Stimulated activated CD8-positive, alpha-beta memory T cell treated with anti-CD3 and anti-CD28 coated beads, Interleukin-4, amount 100 ng/mL, for 24 hours (primary cell): ENCODE data around the gene SLC16A14.

Experiments
- DNase-seq: peaks from one replicate; pipeline ENCODE4 v3.0.0-alpha.2; 2020; ENCODE audit warnings: low read depth

Gene SLC16A14

DNA sequence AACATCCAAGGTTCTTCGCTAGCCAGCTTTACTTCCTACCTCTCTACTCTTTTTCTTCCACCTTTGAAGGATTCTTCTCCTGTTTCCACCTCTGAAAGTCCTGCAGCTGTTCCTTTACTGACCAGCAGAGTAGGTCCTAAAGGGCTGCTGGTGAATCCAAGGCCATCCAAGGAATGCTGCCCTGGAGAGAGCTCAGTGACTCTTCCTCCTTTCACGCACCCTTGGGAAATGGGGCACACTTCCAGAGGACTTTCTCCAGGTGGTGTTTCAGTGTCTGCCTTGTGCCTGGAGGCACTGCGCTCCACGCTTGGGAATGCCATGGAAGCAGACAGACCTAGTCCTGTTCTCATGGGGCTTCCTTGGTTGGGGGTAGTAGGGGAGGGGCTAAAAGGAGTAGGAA is 45.4 kb downstream of the SLC16A14 start:
- DNase-seq: no peak

- DNase-seq: no peak
Measured at GRCh38 chr2:230019742-230020141, 49.0 kb downstream of the SLC16A14 start.

DNA sequence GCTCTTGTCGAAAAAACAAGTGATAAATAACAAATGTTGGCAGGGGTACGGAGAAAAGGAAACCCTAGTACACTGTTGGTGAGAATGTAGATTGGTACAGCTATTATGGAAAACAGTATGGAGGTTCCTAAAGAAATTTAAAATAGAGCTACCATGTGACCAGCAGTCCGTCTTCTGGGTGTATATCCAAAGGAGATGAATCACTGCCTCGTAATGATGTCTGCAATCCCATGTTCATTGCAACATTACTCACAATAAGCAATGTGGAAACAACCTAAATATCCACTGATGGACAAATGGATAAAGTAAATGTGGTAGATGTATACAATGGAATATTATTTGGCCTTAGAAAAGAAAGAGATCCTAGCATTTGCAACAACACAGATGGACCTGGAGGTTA is 50.6 kb downstream of the SLC16A14 start:
- no peak for DNase-seq

GRCh38 chr2:230016844-230017243 is 51.9 kb downstream of the SLC16A14 start:
- DNase-seq: no peak

GRCh38 chr2:230012267-230012884 is 56.3 kb downstream of the SLC16A14 start:
- DNase-seq: no peak

DNA sequence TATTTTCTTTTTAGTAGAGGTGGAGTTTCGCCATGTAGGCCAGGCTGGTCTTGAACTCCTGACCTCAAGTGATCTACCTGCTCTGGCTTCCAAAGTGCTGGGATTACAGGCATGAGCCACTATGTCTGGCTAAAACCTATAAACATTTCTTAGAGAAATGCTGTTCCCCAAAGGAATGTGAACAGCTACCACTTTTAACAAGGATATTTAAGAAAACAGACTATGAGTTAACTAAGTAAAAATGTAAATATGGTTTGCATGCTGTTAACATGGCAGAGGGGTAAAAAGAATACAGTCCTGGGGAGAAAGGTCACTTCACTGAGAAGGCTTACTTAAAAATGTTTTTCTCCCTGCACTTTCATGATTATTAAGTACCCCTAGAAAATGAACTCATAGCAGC is 57.1 kb downstream of the SLC16A14 start:
- no peak for DNase-seq

GRCh38 chr2:230010501-230010900 is 58.2 kb downstream of the SLC16A14 start:
- no peak for DNase-seq

DNA sequence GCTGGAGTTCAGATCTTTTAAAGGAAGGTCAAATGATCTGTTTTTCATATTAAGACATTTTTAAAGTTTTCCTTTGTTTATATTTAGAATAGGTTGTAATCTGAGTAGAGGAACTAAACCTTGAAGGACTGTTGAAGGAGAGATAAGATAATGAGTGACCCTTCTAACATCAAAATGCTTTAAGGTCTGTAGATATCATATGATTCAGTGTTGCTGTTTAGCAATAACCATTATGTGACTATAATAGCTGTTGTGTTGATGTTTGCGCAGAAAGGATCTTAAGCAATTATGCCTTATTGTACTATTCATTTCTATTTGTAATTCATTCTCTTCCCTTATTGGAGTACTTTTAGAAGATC is 60.0 kb downstream of the SLC16A14 start:
- DNase-seq: no peak

- peak; percentile 66 for DNase-seq
Measured at GRCh38 chr2:230007931-230008707, 60.6 kb downstream of the SLC16A14 start.

DNA sequence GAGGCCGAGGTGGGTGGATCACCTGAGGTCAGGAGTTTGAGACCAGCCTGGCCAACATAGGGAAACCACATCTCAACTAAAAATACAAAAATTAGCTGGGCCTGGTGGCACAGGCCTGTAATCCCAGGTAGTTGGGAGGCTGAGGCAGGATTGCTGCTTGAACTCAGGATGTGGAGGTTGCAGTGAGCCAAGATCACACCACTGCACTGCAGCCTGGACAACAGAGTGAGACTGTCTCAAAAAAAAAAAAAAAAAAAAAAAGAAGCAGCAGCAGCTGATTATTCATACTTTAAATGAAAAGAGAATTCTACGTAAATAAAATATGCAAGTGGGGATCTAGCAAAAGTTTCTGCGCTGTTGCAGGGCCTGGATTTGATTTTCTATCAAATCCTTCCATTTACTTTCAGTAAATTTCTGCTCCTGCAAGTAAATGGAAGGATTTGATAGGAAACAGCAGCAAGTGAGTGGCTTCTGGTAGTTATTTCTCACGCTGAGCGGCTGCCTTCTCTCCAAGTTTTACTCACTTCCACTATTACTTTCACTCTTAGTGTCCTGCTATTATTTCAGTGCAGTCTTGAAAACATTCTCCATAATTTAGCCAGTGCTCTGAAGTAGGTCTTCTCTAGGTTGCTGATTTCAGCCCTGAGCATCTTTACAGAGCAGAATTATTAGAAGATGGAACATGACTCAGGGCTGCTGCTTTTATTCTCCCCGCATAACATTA is 68.4 kb downstream of the SLC16A14 start:
- no peak for DNase-seq

- no peak for DNase-seq
Measured at GRCh38 chr2:229997565-229997964, 71.2 kb downstream of the SLC16A14 start.

GRCh38 chr2:229996320-229996719 is 72.4 kb downstream of the SLC16A14 start:
- DNase-seq: no peak

GRCh38 chr2:229993236-229993635 is 75.5 kb downstream of the SLC16A14 start:
- DNase-seq: no peak
